Cardiac muscle cell (in vitro differentiated cells and primary cell): ENCODE data around the gene TMEM175. TPM values are rescaled to one million over a fixed set of nuclear protein-coding genes. Genes with fewer than 3 reads are reported as not detected.

Experiments
- DNase-seq, 2 donors: peaks; one replicate each; pipeline versions ENCODE4 v3.0.0 to v3.0.0-alpha.2; 2010 to 2017; ENCODE audit warnings: low read depth in 1 of 2, low spot score in 1 of 2
- H3K27ac ChIP-seq: fragments of 200-600 bp; sonication (generic); 2 replicates; pipeline ENCODE4 v1.5.1; 2016
- H3K27me3 ChIP-seq: fragments of 200-600 bp; sonication (generic); 2 replicates; pipeline ENCODE4 v1.6.0; 2016; ENCODE audit warnings: control low read depth
- H3K36me3 ChIP-seq: fragments of 200-600 bp; sonication (generic); 2 replicates; pipeline ENCODE4 v1.5.1; 2016; ENCODE audit warnings: control low read depth
- H3K4me1 ChIP-seq: fragments of 200-600 bp; sonication (generic); 2 replicates; pipeline ENCODE4 v1.8.1; 2017; ENCODE audit warnings: low read depth, mild to moderate bottlenecking, mixed run types
- H3K4me3 ChIP-seq: fragments of 200-600 bp; sonication (generic); 2 replicates; pipeline ENCODE4 v1.5.1; 2016; ENCODE audit warnings: mild to moderate bottlenecking
- H3K9me3 ChIP-seq: fragments of 200-600 bp; sonication (generic); 2 replicates; pipeline ENCODE4 v1.5.1; 2017; ENCODE audit warnings: low read depth, mild to moderate bottlenecking, control low read depth
- polyA plus RNA-seq: library from polyadenylated mRNA; unstranded; fragments of >200 nt; fragmentation: Nextera tagmentation; extraction: Ambion mirVana; gene quantifications from 2 replicates; pipeline ENCODE4 v1.2.1, GENCODE V29; 2016
- total RNA-seq: library from RNA; depleted of rRNA; stranded (reverse); fragments of >200 nt; gene quantifications from 2 replicates; pipeline ENCODE4 v1.2.3, GENCODE V29; 2016
- TF ChIP-seq, protein P1 (sequence below): IDR thresholded peaks from 2 replicates; pipeline ENCODE4 v1.5.1; 2012; ENCODE audit warnings: low read depth, mild to moderate bottlenecking, low read length

TMEM175 gene
- total and polyA plus RNA-seq, 2 experiments from 2014 or later, result 31.6 to 35.1 TPM

GRCh38 chr4:909821-910220, 22.4 kb upstream of the TMEM175 start:
- TF ChIP-seq, protein P1, sequence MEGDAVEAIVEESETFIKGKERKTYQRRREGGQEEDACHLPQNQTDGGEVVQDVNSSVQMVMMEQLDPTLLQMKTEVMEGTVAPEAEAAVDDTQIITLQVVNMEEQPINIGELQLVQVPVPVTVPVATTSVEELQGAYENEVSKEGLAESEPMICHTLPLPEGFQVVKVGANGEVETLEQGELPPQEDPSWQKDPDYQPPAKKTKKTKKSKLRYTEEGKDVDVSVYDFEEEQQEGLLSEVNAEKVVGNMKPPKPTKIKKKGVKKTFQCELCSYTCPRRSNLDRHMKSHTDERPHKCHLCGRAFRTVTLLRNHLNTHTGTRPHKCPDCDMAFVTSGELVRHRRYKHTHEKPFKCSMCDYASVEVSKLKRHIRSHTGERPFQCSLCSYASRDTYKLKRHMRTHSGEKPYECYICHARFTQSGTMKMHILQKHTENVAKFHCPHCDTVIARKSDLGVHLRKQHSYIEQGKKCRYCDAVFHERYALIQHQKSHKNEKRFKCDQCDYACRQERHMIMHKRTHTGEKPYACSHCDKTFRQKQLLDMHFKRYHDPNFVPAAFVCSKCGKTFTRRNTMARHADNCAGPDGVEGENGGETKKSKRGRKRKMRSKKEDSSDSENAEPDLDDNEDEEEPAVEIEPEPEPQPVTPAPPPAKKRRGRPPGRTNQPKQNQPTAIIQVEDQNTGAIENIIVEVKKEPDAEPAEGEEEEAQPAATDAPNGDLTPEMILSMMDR, result no peak
- Histone ChIP-seq H3K27ac (no peak overlapping the region), H3K36me3 (no peaks in the 10 kb centered on the region), H3K9me3 (no peaks in the 10 kb centered on the region), H3K4me3 (no peak overlapping the region), H3K4me1 (no peaks in the 10 kb centered on the region), H3K27me3 (no peaks in the 10 kb centered on the region)
- DNase-seq, result no peak

GRCh38 chr4:910366-911091, 21.7 kb upstream of the TMEM175 start:
- H3K36me3 ChIP-seq, result no peaks in the 10 kb centered on the region
- TF ChIP-seq, protein P1, result no peak
- DNase-seq, result no peak
- H3K27me3 ChIP-seq, result no peaks in the 10 kb centered on the region
- H3K9me3 ChIP-seq, result no peaks in the 10 kb centered on the region
- no peak overlapping the region for H3K4me3 ChIP-seq
- no peak overlapping the region for H3K27ac ChIP-seq
- H3K4me1 ChIP-seq, result no peaks in the 10 kb centered on the region

DNA sequence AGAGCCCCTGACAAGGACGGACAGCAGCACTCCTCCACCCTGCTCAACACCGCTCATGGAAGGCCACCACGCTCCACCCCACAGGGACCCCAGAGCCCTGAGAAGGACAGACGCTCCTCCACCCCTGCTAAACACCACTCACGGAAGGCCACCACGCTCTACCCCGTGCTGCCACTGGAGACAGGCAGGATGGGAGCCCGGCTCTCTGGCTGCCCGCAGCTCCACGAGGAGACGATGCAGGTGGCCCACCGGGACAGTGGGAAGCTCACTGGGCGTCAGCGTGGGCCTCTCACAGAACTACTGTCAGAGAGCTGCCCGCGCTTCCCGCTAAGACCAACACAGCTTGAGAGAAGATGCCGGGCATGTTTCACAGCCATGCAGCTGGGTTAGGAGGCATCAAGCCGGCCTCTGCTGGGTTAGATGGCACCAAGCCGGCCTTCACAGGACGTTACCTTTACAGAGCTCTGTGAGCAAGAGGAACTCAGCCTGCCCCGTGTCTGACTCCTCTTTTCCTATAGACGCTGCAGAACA, 21.0 kb upstream of the TMEM175 start:
- no peak overlapping the region for H3K27ac ChIP-seq
- no peak for DNase-seq
- no peaks in the 10 kb centered on the region for H3K27me3 ChIP-seq
- no peaks in the 10 kb centered on the region for H3K4me1 ChIP-seq
- H3K4me3 ChIP-seq, result no peak overlapping the region
- no peaks in the 10 kb centered on the region for H3K9me3 ChIP-seq
- no peaks in the 10 kb centered on the region for H3K36me3 ChIP-seq
- TF ChIP-seq, protein P1, result no peak

GRCh38 chr4:911871-912490, 20.3 kb upstream of the TMEM175 start:
- Histone ChIP-seq H3K9me3 (no peaks in the 10 kb centered on the region), H3K27me3 (no peaks in the 10 kb centered on the region), H3K36me3 (no peaks in the 10 kb centered on the region), H3K27ac (no peak overlapping the region), H3K4me3 (no peak overlapping the region), H3K4me1 (no peaks in the 10 kb centered on the region)
- no peak for DNase-seq
- TF ChIP-seq, protein P1, result no peak

GRCh38 chr4:912548-913279, 19.5 kb upstream of the TMEM175 start:
- H3K36me3 ChIP-seq, result no peaks in the 10 kb centered on the region
- H3K27ac ChIP-seq, result no peak overlapping the region
- H3K27me3 ChIP-seq, result no peaks in the 10 kb centered on the region
- no peaks in the 10 kb centered on the region for H3K4me1 ChIP-seq
- TF ChIP-seq, protein P1, result no peak
- H3K4me3 ChIP-seq, result no peak overlapping the region
- DNase-seq, result no peak
- no peaks in the 10 kb centered on the region for H3K9me3 ChIP-seq
